HG03139 (cell line): ENCODE data around the gene SIGLEC15.
A peak's percentile ranks its signal among the peaks of the same experiment; 100 is the strongest.
"Not testable (repeated sequence)": the region's sequence is repeated elsewhere in the genome, so short reads cannot be mapped to it uniquely, and the experiment has no call there.

ENCODE experiments used
- ATAC-seq: cut with Tn5 transposase; IDR thresholded peaks from one replicate; pipeline ENCODE4 v1.9.1; 2021; ENCODE audit not compliant: unreplicated experiment

Gene SIGLEC15

DNA sequence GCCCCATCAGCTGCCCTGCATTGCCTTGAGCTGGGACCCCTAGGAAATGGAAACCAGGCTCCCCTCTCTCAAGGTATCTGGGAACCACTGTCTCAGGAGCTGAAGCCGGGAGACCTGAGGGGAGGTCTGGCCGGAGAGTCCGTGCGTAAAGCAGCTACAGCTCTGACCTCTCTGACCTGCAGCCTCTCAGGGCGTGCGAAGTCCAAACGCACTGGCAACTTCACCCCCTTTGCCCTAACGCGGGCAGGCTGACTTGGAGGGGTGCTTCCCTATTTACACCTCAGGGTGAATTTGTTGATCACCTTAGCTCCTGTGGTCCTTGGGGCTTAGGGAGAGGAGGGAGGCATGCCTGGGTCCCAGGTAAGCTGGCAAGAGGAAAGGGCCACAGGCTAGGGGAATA lies 17.5 kb downstream of the SIGLEC15 start:
- no peak for ATAC-seq

DNA sequence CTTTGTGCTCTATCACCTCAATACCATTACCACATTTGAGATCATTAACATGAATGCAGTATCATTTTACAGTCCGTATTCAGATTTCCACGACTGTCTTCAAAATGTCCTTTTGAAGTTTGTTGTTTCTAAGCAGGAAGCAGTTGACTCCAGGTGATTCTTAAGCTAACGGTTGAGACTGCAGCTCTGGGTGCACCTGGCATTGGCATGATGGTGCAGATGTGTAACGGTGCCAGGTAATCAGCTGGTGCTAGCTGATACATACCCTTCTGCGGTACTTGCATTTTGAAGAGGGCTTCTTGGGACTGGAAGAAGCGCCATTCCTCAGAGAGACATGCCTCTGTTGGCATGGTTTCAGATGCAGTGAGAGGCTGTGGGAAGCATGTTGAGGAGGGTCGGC lies 19.5 kb downstream of the SIGLEC15 start:
- no peak for ATAC-seq

DNA sequence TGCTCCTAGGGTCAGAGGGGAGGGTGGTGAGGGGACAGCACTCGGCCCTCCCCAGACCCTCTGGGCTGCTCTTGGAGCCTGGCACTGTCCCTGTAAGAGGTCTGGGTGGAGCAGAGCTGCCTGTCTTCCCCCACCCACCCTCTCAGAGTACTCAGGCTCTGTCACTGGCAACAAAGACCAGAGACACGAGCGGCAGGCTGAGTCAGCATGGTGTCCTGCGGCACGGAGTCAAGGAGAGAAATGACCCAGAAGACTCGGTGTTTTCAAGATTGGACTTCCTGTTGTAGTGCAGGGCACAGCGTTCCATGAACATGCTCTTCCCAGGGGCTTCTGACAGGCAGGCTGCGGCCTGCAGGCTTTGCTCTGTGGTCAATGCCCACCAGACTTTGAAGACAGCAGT lies 19.9 kb downstream of the SIGLEC15 start:
- no peak for ATAC-seq

DNA sequence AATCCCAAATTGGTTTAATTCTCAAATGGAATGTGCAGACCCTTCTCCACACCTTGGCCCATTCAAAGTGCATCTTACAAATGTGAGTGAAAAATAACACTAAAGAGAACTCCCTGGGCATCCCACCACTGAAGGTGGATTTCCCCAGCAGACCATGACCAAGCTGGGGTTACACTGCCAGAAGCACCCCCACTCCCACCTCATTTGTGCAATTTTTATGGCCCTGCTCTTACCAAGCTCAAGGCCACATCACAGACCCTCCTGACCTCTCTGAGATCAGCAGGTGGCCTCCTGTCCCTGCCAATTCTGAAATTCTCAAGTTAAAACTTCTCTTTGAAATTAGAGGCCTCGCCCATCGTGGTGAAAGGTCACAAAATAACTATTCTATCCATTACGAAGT lies 21.6 kb downstream of the SIGLEC15 start:
- no peak for ATAC-seq

DNA sequence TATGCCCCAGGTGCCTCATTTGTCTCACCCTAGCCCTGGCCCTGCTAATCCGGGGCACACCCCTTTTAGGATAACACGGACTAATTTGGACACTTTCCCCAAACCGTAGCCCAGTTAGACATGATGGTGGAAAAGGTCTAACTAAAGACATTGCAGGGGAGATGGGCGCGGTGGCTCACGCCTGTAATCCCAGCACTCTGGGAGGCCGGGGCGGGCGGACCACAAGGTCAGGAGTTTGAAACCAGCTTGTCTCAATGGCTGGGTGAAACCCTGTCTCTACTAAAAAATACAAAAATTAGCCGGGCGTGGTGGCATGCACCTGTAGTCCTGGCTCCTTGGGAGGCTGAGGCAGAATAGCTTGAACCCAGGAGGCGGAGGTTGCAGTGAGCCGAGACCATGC lies 23.2 kb downstream of the SIGLEC15 start:
- not testable (repeated sequence) for ATAC-seq

DNA sequence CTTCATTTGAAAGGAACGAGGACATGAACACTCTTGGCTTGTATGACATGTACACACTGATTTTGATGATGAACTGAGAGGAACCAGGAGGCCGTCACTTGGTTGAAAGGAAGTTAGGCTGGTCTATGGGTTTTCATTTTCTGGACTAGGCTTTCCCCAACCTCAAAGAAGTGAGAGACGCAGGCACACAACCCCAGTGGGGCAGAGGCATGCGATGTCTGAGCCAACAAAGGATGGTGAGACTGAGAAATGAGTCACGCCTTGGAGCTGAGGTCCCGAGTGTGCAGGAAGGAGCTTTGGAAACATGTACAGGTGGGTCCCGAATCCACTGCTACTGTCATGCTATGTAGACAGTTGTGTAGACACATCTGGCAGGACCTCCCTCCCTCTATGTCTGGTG lies 24.1 kb downstream of the SIGLEC15 start:
- no peak for ATAC-seq

DNA sequence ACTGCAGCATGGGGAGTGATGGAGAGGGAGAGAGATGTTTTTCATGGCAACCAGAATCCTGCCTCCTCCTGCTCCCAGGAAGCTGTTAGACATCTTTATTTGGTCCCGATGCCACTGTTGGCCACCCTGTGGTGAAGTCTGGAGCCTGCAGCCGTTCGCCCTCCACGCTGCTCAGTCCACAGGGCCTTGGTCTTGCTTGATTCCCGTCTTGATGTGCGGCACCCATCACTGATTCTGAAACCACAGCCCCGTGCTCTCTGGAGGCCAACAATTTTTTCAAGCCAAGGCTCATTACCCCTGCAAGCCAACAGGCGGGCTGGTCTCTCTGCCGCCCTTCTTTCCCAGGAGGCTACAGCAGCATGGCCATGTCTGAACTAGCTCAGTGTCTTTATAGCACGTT lies 24.5 kb downstream of the SIGLEC15 start:
- ATAC-seq, result no peak

DNA sequence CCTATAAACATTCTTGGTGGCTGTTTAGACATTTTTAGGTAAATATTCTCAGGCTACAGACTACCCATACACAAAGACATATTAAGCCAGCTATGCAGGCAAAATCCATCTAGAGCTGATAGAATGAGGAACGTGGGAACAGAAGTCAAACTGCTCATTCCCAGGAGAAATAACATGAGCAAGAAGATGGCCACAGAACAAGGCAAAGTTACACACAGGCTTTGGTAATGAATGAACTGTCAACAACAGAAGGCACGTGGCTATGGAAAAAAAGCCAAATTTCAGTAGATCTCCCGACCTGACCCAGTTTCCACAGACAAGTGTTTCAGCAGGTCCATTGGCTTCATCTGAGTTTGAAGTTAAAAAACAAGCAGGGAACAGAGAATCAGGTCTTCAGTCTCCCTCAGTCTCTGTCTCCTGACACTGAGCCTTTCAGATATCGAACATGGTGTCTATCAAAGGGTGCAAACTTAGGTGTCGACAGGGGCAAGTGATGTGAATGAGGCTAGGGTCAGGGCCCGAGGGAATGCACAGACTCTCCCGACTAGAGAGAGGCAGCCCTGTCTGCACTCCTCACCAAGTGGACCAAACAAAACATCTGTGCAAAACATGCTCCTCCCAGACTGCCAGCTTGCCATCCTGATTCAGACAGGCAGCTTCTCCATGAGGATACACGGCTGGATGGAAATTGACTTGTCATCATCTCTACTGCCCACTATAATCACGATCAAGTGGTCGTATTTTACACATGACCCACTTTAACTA lies 25.9 kb downstream of the SIGLEC15 start:
- ATAC-seq, result no peak

DNA sequence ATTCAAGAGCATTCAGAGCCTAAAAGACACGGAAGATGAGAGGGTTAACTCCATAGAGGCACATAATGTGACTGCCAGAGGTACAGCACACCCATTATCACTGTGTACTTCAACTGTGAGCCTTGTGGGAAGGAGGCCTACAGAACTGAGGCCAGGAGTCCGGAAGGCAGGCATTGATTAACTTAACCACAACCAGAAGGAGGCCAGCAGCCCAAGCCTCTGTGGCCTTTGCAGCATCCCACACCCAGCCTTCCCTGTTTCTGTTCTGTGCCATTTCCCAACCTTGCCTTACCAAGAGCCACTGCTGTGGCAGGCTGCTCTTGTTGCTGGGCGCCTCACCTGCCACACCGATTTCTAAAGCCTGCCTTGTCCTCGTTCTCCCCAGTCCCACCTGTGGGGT lies 27.2 kb downstream of the SIGLEC15 start:
- ATAC-seq, result no peak

DNA sequence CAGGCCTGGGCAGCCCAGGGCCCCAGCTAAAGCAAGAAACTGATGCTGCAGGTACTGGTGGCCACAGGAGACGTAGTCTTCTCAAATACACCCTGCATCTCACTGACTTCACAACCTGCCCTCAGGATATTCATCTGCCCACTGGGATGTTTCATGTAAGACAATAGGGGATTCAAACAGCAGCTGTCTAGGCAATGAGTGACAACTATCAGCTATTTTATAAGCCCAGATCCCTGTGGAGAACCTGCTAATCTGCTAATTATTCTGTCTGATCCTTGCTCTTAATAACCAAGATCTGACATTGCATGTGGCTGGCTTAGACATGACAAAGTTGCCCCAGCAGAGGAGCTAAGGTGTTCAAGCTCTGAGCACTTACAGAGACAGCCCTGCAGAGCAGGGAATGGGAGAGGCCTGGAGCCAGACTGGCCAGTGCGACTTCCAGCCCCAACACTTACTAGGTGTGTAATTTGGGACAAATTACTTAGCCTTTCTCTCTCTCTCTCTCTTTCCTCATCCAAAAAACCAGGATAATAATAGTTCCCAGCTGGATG lies 28.6 kb downstream of the SIGLEC15 start:
- ATAC-seq, result no peak

DNA sequence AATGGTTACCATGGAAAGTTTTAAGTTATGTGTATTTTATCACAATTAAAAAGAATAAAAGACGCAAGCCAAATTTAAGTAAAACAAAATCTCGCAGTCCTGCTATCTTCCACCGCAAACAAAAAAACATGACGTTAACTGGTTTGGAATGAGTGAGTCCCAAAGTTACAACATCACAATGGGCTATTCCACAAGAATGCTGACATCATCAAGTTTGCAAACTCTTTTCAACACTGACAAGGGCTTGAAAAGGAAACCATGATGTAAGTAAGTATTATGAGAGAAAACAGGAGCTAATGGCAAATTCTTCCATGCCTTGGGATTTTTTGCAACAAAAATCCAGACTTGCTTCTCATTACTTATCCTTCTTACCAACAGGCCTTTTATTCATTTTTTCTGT lies 31.1 kb downstream of the SIGLEC15 start:
- ATAC-seq, result no peak

DNA sequence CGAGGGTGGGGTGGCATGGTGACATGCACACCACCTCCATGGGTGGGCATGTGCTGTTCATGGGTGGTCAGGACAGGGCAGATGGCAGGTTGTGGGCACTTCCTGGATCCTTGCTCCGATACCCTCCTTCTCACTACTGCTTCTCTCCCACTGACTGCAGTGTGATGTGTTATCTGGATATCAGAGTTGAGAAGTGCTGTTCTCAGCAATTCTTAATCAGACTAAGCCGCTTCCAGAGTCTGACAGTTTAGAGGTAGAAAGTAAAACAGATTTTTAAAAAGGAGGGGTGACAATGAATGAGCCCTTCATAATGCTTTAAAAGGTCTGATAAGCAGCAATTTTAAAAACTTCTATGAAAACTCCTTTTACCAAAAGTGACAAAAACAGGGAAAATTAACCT lies 33.9 kb downstream of the SIGLEC15 start:
- no peak for ATAC-seq

DNA sequence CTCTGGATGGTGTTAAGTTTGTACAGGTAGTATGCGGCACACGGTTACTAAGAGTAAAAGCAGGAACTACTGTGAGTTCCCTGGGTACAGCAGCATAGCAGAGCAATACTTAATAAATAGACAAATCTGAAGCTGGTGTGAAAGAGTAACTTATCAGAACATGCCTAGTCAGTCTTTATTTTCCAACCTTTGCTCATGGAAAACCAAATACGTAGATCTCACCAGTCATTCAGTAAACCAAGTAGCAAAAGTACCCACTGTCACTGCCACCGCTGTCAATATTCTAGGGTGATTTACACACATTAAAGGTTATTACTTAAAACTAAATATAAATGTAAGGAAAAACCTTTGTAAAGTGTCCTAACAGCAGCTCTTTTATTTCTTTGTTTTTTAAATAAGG lies 35.0 kb downstream of the SIGLEC15 start:
- no peak for ATAC-seq

DNA sequence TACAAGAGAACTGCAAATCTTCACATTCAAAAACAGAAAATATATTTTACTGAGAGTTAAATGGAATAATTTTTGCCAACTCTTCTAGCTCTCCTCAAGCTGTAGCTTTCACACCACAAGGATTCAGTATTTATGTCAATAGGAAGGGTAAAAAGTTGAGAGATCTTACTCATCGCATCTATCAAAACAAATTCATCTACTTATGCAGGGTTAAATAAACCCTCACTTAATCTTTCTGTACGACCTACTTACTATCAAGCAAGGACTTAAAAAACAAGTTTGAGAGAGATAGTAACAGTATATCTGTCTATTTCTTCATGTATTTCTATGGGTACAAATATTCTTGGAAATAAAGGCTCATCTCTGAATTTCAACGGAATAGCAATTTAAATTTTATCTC lies 35.5 kb downstream of the SIGLEC15 start:
- ATAC-seq, result no peak

DNA sequence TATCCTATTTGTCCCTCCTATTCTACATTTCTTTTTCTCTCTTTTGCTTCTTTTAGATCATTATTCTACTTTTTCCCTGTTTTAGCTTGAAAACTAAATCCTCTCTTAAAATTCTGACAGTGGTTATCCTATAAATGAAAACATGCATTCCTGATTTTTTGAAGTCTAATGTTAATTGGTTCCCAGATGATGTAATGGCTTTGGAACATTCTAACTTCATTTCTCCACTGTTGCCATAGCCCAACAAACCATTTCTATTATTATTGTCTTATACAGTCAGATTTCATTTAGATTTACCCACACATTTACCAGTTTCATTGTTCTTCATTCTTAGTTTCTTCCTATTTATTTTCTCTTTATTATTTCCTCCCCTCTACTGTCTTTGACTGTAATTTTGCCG lies 36.5 kb downstream of the SIGLEC15 start:
- ATAC-seq, result no peak

DNA sequence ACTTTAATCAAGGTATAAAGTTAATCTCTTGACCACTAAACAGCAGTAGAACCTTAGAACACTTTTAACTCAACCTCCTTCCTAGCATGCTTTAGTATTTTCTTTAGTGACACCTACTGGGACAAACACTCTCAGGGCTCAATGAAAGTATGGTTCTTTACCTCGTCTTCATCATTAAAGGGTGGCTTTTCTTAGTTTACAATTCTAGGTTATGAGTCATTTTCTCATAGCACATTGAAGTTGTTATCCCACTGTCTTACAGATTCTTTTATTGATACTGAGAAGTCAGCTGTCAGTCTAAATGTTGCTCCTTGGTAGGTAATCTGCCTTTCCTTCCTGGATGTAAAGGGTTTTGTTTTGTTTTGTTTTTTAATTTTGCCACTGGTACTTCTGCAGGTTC lies 38.0 kb downstream of the SIGLEC15 start:
- ATAC-seq, result no peak

DNA sequence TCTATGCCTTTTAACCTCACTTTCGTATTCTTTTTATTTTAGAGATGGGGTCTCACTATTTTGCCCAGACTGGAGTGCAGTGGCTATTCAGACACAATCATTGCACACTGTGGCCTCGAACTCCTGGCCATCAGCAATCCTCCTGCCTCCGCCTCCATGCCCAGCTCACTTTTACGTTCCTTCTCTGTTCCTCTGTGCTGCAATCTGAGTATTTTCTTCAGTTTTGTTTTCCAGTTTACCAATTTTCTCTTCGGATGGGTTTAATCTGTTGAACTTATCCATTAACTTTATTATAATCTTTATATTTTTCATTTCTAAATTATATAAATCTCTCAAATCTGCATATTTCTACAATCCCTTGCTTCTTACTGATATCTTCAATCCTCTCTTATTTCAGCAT lies 38.6 kb downstream of the SIGLEC15 start:
- no peak for ATAC-seq

DNA sequence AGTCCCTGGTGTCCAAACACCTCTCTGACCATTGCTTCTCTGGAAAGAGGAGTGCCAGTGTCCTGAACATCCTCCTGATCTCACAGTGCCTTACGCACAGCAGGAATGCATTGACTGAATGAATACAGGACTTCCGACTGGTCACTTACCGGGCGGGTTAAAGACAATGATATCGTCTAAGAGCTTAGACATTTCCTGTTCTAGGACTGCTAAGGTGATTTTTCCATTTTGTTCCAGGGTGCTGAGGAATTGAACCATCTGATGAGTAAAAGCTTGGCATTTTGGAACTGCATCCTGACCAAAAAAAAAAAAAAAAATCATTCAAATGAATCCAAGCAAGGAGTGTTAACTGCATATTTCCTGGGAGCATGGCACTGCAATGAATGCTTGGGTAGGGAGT lies 40.0 kb downstream of the SIGLEC15 start:
- ATAC-seq, result no peak

DNA sequence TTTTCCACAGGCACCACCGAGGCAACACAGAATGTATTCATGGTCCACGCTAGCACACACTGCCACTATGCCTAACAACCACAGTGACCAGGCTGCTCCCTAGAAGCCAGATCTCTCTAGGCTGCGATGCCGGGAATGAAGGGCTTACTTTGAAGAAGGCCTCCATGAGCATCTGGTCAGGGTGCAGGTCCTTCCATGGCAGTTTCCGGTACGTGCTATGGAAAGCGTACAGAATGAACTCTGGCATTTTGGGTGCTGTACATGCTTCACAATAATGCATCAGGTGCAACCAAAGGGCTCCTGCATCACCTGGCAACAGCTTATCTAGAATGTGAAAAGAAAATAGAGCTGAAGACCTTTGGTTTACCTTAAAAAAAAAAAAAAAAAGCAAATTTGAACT lies 44.9 kb downstream of the SIGLEC15 start:
- ATAC-seq, result no peak

DNA sequence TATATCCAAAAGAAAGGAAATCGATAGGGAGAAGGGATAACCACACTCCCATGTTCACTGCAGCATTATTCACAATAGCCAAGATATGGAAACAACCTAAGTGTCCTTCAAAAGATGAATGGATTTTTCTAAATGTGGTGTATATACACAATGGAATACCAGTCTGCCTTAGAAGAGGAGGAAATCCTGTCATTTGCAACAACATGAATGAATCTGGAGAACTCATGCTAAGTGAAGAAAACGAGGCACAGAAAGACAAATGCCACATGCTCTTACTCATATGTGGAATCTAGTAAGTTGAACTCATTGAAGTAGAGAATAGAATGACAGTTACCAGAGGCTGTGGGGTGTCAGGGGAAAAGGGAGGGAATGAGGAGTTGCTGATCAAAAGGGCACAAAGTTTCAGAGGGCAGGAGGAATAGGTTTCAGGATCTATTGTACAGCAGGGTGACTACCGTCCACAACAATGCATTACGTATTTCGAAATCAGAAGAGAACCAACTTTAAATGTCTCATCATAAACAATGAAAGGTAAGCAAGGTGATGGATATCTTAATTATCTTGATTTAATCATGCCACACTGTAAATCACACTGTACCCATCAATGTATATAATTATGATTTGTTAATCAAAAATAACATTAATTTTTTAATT lies 46.1 kb downstream of the SIGLEC15 start:
- ATAC-seq, result no peak

DNA sequence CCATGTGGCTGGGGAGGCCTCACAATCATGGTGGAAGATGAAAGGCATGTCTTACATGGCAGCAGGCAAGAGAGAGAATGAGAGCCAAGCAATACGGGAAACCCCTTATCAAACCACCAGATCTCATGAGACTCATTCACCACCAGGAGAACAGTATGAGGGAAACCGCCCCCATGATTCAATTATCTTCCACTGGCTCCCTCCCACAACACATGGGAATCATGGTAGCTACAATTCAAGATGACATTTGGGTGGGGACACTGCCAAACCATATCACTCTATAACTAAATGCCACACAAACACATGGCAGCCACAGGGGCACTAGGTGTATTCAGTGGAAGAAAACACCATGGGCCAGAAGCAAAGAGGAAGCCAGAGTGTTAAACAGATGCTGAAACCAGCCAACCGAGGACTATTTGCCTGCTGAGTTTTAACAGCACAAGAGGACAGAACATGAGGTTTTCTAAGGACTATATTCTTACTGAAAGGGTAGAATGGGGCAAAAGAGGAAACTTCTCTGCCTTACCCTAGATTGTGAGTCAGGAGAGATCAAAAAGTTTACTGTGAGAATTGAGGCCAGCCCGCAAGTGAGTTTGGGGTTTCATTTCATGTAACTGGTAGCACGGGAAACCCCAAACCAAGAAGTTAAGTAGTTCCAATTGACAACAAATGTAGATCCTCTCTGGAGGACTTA lies 49.2 kb downstream of the SIGLEC15 start:
- ATAC-seq, result peak; percentile 80

DNA sequence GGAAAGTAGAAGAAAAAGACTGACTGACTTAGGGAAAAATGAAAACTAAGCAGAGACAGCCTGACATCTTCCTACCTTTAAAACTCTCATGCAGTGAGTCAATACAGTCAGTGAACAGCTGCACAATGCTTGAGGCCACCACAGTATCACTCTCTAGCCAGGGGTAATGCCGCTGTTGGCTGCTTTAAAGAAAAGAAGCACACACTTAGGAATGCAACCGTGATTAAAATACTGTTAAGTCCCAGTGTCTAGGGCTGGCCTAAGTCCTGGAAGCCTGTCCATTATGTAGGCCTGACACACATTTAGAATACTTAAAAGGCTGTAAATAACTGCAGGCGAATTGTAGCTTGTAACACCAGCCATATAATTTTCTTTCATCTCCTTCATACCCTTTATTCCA lies 50.7 kb downstream of the SIGLEC15 start:
- ATAC-seq, result no peak
